Adipocyte (in vitro differentiated cells): Measurements from ENCODE around the gene CORO2B.

Source experiments
- DNase-seq: peaks from one replicate; pipeline ENCODE4 v3.0.0-alpha.2; 2015; ENCODE audit warnings: low read depth
- H3K27me3 ChIP-seq: replicated peaks from 2 replicates; pipeline ENCODE4 v1.7.0; 2013; ENCODE audit warnings: mild to moderate bottlenecking, low read length, moderate library complexity; ENCODE audit not compliant: control insufficient read depth, insufficient read depth
- H3K36me3 ChIP-seq: 2 replicates; pipeline ENCODE4 v1.7.0; 2013; ENCODE audit warnings: low read length, mild to moderate bottlenecking, moderate library complexity; ENCODE audit not compliant: control insufficient read depth, insufficient read depth, severe bottlenecking
- H3K4me1 ChIP-seq: 2 replicates; pipeline ENCODE4 v1.7.0; 2013; ENCODE audit warnings: mild to moderate bottlenecking, low read length, moderate library complexity; ENCODE audit not compliant: control insufficient read depth, insufficient read depth
- H3K4me3 ChIP-seq: 2 replicates; pipeline ENCODE4 v1.7.0; 2013; ENCODE audit warnings: mild to moderate bottlenecking, low read length, moderate library complexity
- H3K9ac ChIP-seq: 2 replicates; pipeline ENCODE4 v1.7.0; 2013; ENCODE audit warnings: mild to moderate bottlenecking, low read length, moderate library complexity
- H3K9me3 ChIP-seq: 2 replicates; pipeline ENCODE4 v1.7.0; 2013; ENCODE audit warnings: mild to moderate bottlenecking, low read length, moderate library complexity; ENCODE audit not compliant: control insufficient read depth

Gene CORO2B

DNA sequence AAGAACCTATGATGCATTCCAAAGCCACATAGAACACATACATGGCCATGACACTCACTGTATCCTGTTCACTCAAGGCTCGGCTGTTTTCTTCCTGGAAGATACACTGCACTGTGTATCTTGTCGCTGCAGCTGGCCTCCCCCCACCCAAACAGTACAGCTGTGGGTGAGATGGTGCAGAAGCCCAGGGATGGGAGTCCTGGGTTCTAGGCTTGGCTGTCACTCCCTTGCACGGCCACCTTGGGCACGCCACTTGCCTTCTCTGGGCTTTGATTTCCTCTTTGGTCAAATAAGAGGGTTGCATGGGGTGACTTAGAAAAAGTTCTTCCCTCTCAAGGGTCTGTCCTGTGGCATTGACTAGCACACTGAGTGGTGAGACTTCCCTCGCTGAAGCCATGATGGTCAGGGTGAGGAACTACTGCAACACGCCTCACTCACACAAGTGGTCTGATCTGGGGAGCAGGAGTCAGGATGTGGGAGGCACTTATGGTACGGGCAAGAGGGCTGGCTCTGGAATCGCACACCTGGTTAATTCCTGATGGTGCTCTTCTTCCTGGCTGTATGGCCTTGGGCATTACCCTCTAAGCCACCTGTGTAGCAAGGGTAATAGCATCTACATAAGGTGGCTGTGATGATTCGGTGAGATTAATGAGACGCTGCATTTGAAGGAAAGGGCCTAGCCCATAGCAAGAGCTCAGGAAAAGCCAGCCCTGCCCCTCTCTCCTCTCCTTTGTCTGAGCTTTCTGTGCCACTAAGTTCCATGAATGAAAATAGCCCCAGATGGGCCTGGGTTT lies 197.9 kb downstream of the CORO2B start:
- no peak for DNase-seq
- H3K36me3 ChIP-seq: peaks cover 33% of the 10 kb centered on the region
- peaks cover 4% of the 10 kb centered on the region for H3K27me3 ChIP-seq
- H3K9ac ChIP-seq: peak overlapping the region; percentile 14
- peaks cover 27% of the 10 kb centered on the region for H3K4me1 ChIP-seq
- H3K4me3 ChIP-seq: peak overlapping the region; percentile 11
- H3K9me3 ChIP-seq: no peaks in the 10 kb centered on the region
